Astrocyte of the spinal cord (primary cell): ENCODE measurements around the gene SOX11.

Experiments used
- DNase-seq: peaks from one replicate; pipeline ENCODE4 v3.0.0; 2011; ENCODE audit warnings: low read depth, low spot score
- H3K4me3 ChIP-seq: 2 replicates; pipeline ENCODE4 v1.5.1; 2011; ENCODE audit warnings: low read depth, mild to moderate bottlenecking, low read length, moderate library complexity
- in situ Hi-C: cut with HindIII; loops from 2 replicates; pipeline ENCODE4 v1.10.0; 2017; ENCODE audit warnings: low sequenced_read_pairs
- TF ChIP-seq, protein P1 (sequence below): IDR thresholded peaks from 2 replicates; pipeline ENCODE4 v1.5.1; 2012; ENCODE audit warnings: low read depth, mild to moderate bottlenecking, low read length, inconsistent platforms

The SOX11 gene

DNA sequence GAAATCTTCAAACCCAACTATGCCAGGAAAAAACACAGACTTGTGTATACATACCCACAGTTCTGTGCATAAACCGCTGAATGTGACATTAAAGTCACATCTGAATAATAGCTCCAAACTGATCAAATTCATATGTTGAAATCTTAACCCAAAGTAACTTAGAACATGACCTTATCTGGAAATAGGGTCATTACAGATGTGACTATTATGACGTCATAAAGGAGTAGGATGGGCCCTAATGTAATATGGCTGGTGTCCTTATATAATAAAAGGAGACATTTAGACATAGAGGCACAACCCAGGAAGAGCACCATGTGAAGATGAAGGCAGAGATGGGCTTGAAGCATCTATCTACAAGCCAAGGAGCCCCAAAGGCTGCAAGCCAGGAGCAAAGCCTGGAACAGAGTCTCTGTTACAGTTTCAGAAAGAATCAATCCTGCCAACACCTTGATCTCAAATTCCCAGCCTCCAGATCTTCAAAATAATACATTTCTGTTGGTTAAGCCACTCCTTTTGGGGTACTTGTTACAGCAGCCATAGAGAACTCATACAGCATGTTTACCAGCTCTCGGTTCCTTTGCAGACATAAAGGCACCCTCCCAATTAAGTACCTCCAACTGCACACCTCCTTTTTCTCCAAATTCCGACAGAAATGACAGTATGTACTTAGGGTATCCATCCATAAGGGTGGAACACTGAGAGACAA, 27.6 kb downstream of the SOX11 start:
- TF ChIP-seq, protein P1, sequence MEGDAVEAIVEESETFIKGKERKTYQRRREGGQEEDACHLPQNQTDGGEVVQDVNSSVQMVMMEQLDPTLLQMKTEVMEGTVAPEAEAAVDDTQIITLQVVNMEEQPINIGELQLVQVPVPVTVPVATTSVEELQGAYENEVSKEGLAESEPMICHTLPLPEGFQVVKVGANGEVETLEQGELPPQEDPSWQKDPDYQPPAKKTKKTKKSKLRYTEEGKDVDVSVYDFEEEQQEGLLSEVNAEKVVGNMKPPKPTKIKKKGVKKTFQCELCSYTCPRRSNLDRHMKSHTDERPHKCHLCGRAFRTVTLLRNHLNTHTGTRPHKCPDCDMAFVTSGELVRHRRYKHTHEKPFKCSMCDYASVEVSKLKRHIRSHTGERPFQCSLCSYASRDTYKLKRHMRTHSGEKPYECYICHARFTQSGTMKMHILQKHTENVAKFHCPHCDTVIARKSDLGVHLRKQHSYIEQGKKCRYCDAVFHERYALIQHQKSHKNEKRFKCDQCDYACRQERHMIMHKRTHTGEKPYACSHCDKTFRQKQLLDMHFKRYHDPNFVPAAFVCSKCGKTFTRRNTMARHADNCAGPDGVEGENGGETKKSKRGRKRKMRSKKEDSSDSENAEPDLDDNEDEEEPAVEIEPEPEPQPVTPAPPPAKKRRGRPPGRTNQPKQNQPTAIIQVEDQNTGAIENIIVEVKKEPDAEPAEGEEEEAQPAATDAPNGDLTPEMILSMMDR: no peak
- DNase-seq: no peak
- no peak overlapping the region for H3K4me3 ChIP-seq
- in situ Hi-C loops: no loop called here

DNA sequence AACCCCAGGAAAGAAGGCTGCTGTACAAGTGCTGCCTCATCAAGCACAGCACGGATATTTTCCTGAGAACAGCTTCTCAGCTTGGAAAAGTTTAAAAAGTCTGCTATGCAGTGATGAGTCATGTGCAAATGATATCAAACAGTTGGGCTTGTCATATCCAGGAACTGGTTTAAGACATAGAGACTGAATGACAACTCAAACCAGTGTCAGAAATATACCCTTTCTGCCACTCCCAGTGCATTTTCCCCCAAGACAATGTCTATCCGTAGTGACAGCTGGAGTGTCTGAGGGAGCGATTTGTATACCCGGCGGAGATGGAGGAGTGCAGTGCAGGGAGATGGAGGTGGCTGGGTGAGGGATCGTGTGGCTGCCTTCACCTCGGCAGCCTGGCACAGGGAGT, 28.2 kb downstream of the SOX11 start:
- H3K4me3 ChIP-seq: no peak overlapping the region
- TF ChIP-seq, protein P1: no peak
- in situ Hi-C loops: no loop called here
- DNase-seq: peak; percentile 65

- H3K4me3 ChIP-seq: no peak overlapping the region
- no peak for DNase-seq
- in situ Hi-C loops: no loop called here
- TF ChIP-seq, protein P1: no peak
Observed at GRCh38 chr2:5722236-5722635, 30.1 kb downstream of the SOX11 start.

- in situ Hi-C loops: no loop called here
- no peak for DNase-seq
- H3K4me3 ChIP-seq: no peak overlapping the region
- TF ChIP-seq, protein P1: no peak
Observed at GRCh38 chr2:5723791-5724735, 31.9 kb downstream of the SOX11 start.

GRCh38 chr2:5725072-5725471, 32.9 kb downstream of the SOX11 start:
- TF ChIP-seq, protein P1: no peak

DNA sequence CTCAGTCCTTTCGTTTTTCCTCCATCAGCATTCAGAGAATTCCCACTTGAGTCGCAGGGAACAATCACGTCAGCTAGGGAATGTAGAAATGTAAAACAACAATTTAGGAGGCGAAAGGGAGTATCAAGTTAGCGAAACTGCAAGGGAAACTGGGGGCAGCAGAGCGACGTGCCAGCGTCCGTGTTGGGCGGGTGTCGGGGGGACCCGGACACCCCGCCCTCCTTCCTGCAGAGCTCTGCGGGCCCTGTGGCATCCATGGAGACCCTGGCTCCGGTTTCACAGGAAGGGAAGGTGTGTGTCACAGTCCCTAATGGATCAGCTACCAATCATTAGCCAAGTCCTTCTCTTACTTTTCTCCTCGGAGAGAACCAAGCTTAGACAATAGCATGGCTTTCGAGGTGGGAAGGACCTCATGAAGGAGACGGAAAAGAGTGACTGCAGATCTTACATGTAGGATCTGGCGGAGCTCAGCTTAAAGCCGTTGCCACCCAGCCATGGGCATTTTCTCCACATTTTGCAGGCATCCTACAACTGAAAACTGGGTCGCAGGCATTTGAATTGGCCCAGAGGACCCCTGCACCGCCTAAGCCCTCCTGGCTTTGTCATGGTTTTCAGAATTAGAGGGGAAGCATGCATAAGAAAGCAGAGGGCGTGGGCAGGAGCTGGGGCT, 33.7 kb downstream of the SOX11 start:
- in situ Hi-C loops: no loop called here
- DNase-seq: peak; percentile 55
- peak overlapping the region; percentile 30 for H3K4me3 ChIP-seq
- TF ChIP-seq, protein P1: no peak

More at GRCh38 chr2:5725072-5725471, 32.9 kb downstream of the SOX11 start:
- no peak overlapping the region for H3K4me3 ChIP-seq
- no peak for DNase-seq
- in situ Hi-C loops: no loop called here
